ENCODE data around the gene ATG9B. TPM values are rescaled to one million over a fixed set of nuclear protein-coding genes. Genes with fewer than 3 reads are reported as not detected.

ATG9B gene
- total and polyA plus RNA-seq, 9 of the 15 experiments (the other 6 are each of a cell fraction or from before 2014, with no cell fraction given): 0.29 to 8.0 (median 2.1) TPM

GRCh38 chr7:151061213-151062110 lies 37.2 kb upstream of the ATG9B start (continued):
- TF ChIP-seq CHD7 (IDR thresholded peaks at IDR 0.05; ENCODE audit: low read depth, low read length) (no peak), JUN (IDR thresholded peaks at IDR 0.05; ENCODE audit: borderline replicate concordance, low read depth, low read length) (no peak), JUN (CRISPR knock-in tag; IDR thresholded peaks at IDR 0.05; ENCODE audit: borderline replicate concordance) (no peak), RCOR1 (IDR thresholded peaks at IDR 0.05; ENCODE audit: borderline replicate concordance in 1 of 2, low read depth in 2 of 2, low read length in 2 of 2) (no peak), RB1 (IDR thresholded peaks at IDR 0.05; ENCODE audit: low read depth) (no peak), ZNF551 (CRISPR knock-in tag; IDR thresholded peaks at IDR 0.05) (no peak), RHOXF2B (CRISPR knock-in tag; conservative IDR thresholded peaks at IDR 0.05) (no peak), YY1 (IDR thresholded peaks at IDR 0.05; ENCODE audit: borderline replicate concordance in 1 of 3, control insufficient read depth in 1 of 3, extremely low read depth in 1 of 3, insufficient read depth in 3 of 3, insufficient read length in 1 of 3, insufficient replicate concordance in 2 of 3, low read depth in 1 of 3, low read length in 2 of 3) (peak in 1 of 3 experiments; percentile 8), ZC3H11A (IDR thresholded peaks at IDR 0.05; ENCODE audit: low read depth, low read length) (no peak), TCF3 (CRISPR knock-in tag; IDR thresholded peaks at IDR 0.05) (no peak), CSDE1 (IDR thresholded peaks at IDR 0.05) (no peak), ZBTB17 (CRISPR knock-in tag; IDR thresholded peaks at IDR 0.05) (no peak), CREM (IDR thresholded peaks at IDR 0.05; ENCODE audit: low read depth) (no peak), CREB5 (CRISPR knock-in tag; IDR thresholded peaks at IDR 0.05) (no peak), STAG1 (CRISPR knock-in tag; IDR thresholded peaks at IDR 0.05; ENCODE audit: borderline replicate concordance) (no peak)
